ENCODE measurements around the gene TMEM187. TPM values are rescaled to one million over a fixed set of nuclear protein-coding genes. Genes with fewer than 3 reads are reported as not detected.

The TMEM187 gene
- total and polyA plus RNA-seq, 2 donors (not counting 3 experiments of a cell fraction or from before 2014, with no cell fraction given) = 2.6 to 15.7 TPM

DNA sequence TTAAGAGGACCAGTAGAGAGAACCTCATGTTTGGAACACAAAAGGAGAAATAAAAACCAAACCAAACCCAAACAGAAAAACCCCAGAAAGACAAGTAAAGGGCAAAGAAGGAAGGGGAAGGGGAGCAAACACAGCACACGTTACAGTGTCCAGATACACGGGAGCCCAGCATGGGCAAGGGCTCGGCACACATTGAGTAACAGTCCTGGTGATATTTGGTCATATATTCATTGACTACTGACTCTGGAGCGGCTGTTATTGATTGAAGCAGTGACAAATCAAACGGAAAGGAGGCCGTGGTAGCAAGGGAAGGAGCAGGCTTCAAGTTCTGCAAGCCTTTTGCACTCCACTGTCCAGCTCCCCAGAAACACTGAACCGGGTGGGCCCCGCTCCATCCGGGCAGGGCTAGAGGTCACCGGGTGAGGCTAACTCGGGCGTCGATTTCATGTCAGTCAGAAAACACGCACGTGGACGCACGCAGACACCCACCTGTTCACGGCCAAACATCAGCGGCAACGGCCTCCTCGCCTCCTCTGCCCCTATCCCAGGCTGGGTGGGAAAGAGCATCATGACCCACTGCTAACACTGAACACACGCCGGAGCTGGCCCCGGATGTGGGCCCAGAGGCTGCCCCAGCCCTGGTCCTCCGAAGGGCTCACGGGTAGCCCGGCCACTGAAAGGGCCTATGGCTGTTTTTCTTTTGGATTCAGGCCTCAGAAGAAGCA lies 50.9 kb downstream of the TMEM187 start:
- Histone ChIP-seq H3K9me1 (replicated peaks; ENCODE audit: control insufficient read depth, extremely low read depth, insufficient read depth, low read length) (no peaks in the 10 kb centered on the region), H3K4me3 (replicated peaks in 1 of 3; ENCODE audit: insufficient read depth in 1 of 3, low read depth in 1 of 3, low read length in 3 of 3) (no peak overlapping the region), H3K27me3 (ENCODE audit: control insufficient read depth in 2 of 2, insufficient read depth in 2 of 2, low read length in 2 of 2) (no peaks in the 10 kb centered on the region), H3K9ac (replicated peaks; ENCODE audit: extremely low read depth, insufficient read depth, low read length) (no peak overlapping the region), H3K9me3 (replicated peaks; ENCODE audit: control insufficient read depth, insufficient read depth, low read length) (no peaks in the 10 kb centered on the region), H3K4me2 (ENCODE audit: insufficient read depth, low read length) (no peak overlapping the region), H4K20me1 (replicated peaks; ENCODE audit: control insufficient read depth, extremely low read depth, insufficient read depth, low read length) (no peaks in the 10 kb centered on the region), H3K4me1 (ENCODE audit: control insufficient read depth, extremely low read depth, insufficient read depth, low read length) (peaks cover 18% of the 10 kb centered on the region), H3K79me2 (ENCODE audit: control insufficient read depth, insufficient read depth, low read length) (peaks cover 9% of the 10 kb centered on the region), H3K27ac (ENCODE audit: insufficient read depth, low read depth, low read length) (no peak overlapping the region), H2AFZ (ENCODE audit: low read depth, low read length) (no peak overlapping the region), H3K36me3 (ENCODE audit: control insufficient read depth in 2 of 2, extremely low read depth in 1 of 2, insufficient read depth in 2 of 2, low read length in 2 of 2) (peaks cover 0 to 1% of the 10 kb centered on the region in 2 experiments)
- DNase-seq (ENCODE audit: low read depth, low spot score) (no peak), FAIRE-seq (peak; percentile 37)
- BruUV-seq (replicated peaks) = no TSS peak
- intact Hi-C loops (cut with micrococcal nuclease) (no loop called here), dilution Hi-C loops (cut with MboI; ENCODE audit: extremely low pct_ligation_motif_present, low sequenced_read_pairs) (no loop called here)
- CTCF ChIA-PET = interaction anchor here (1.0 to 2.8 kb wide), 2 partner anchors 10 to 77 kb away, joined by 3 to 9 read pairs; no protein-coding TSS in a partner anchor
- no peak for TF ChIP-seq EZH2 (IDR thresholded peaks at IDR 0.05; ENCODE audit: borderline replicate concordance, low read depth, low read length, severe bottlenecking)
- no peak for TF ChIP-seq FOS (IDR thresholded peaks at IDR 0.05; ENCODE audit: borderline replicate concordance, insufficient read depth, low read length)
- POLR2A ChIA-PET = no interaction called here

GRCh38 chrX:154024271-154024670 lies 51.7 kb downstream of the TMEM187 start:
- no peak for DNase-seq (ENCODE audit: low read depth, low spot score)
- CTCF ChIA-PET = interaction anchor here (2.8 kb wide), 1 partner anchor 11 kb away, joined by 9 read pairs; no protein-coding TSS in a partner anchor

More at GRCh38 chrX:154024271-154024670, 51.7 kb downstream of the TMEM187 start:
- Histone ChIP-seq H3K36me3 (ENCODE audit: control insufficient read depth in 2 of 2, extremely low read depth in 1 of 2, insufficient read depth in 2 of 2, low read length in 2 of 2) (peaks cover 0 to 7% of the 10 kb centered on the region in 2 experiments), H4K20me1 (replicated peaks; ENCODE audit: control insufficient read depth, extremely low read depth, insufficient read depth, low read length) (no peaks in the 10 kb centered on the region), H3K9me3 (replicated peaks; ENCODE audit: control insufficient read depth, insufficient read depth, low read length) (no peaks in the 10 kb centered on the region), H3K4me1 (ENCODE audit: control insufficient read depth, extremely low read depth, insufficient read depth, low read length) (peaks cover 16% of the 10 kb centered on the region), H3K27me3 (ENCODE audit: control insufficient read depth in 2 of 2, insufficient read depth in 2 of 2, low read length in 2 of 2) (no peaks in the 10 kb centered on the region), H3K9me1 (replicated peaks; ENCODE audit: control insufficient read depth, extremely low read depth, insufficient read depth, low read length) (no peaks in the 10 kb centered on the region), H3K4me3 (replicated peaks in 1 of 3; ENCODE audit: insufficient read depth in 1 of 3, low read depth in 1 of 3, low read length in 3 of 3) (no peak overlapping the region), H3K9ac (replicated peaks; ENCODE audit: extremely low read depth, insufficient read depth, low read length) (no peak overlapping the region), H3K27ac (ENCODE audit: insufficient read depth, low read depth, low read length) (no peak overlapping the region), H3K4me2 (ENCODE audit: insufficient read depth, low read length) (no peak overlapping the region), H2AFZ (ENCODE audit: low read depth, low read length) (no peak overlapping the region), H3K79me2 (ENCODE audit: control insufficient read depth, insufficient read depth, low read length) (peaks cover under 1% of the 10 kb centered on the region)
- POLR2A ChIA-PET = no interaction called here
- no peak for FAIRE-seq
- no TSS peak for BruUV-seq (replicated peaks)
- TF ChIP-seq GATA2 (IDR thresholded peaks at IDR 0.05; ENCODE audit: insufficient read depth, insufficient read length, low read depth, low read length) (no peak), POLR2AphosphoS5 (IDR thresholded peaks at IDR 0.05; ENCODE audit: insufficient read depth, low read depth, low read length) (no peak), MYC (IDR thresholded peaks at IDR 0.05; ENCODE audit: low read depth, low read length) (no peak), JUN (IDR thresholded peaks at IDR 0.05; ENCODE audit: borderline replicate concordance, insufficient read depth, insufficient read length, low read depth) (no peak), FOS (IDR thresholded peaks at IDR 0.05; ENCODE audit: borderline replicate concordance, insufficient read depth, low read length) (no peak), EZH2 (IDR thresholded peaks at IDR 0.05; ENCODE audit: borderline replicate concordance, low read depth, low read length, severe bottlenecking) (no peak), CTCF (IDR thresholded peaks at IDR 0.05; ENCODE audit: extremely low read depth in 1 of 2, insufficient read depth in 1 of 2, low read depth in 1 of 2, low read length in 2 of 2) (no peak), POLR2A (IDR thresholded peaks at IDR 0.05; ENCODE audit: low read depth, low read length) (no peak)
- TF ChIP-seq, protein P1, sequence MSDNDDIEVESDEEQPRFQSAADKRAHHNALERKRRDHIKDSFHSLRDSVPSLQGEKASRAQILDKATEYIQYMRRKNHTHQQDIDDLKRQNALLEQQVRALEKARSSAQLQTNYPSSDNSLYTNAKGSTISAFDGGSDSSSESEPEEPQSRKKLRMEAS (IDR thresholded peaks at IDR 0.05; ENCODE audit: insufficient read depth, insufficient read length) = no peak
- intact Hi-C loops (cut with micrococcal nuclease) (no loop called here), dilution Hi-C loops (cut with MboI; ENCODE audit: extremely low pct_ligation_motif_present, low sequenced_read_pairs) (no loop called here)

Data from endothelial cell of umbilical vein (primary cell).